ENCODE results near the gene PRKAA1.
"Not testable (repeated sequence)": the region's sequence is repeated elsewhere in the genome, so short reads cannot be mapped to it uniquely, and the experiment has no call there.

Gene PRKAA1

GRCh38 chr5:40733434-40733833 is 64.7 kb downstream of the PRKAA1 start:
- no peak for DNase-seq (ENCODE audit: low read depth in 2 of 2)

GRCh38 chr5:40722497-40722911 is 75.7 kb downstream of the PRKAA1 start:
- not testable (repeated sequence) for DNase-seq (ENCODE audit: low read depth in 2 of 2)

- no peak for DNase-seq (ENCODE audit: low read depth in 2 of 2)
These were observed 78.1 kb downstream of the PRKAA1 start for GRCh38 chr5:40720069-40720468.

- no peak for DNase-seq (ENCODE audit: low read depth in 2 of 2)
These were observed 80.9 kb downstream of the PRKAA1 start for GRCh38 chr5:40717281-40717680.

- DNase-seq (ENCODE audit: low read depth in 2 of 2), result no peak
These were observed 81.6 kb downstream of the PRKAA1 start for GRCh38 chr5:40716590-40716989.

GRCh38 chr5:40716000-40716399 is 82.2 kb downstream of the PRKAA1 start:
- DNase-seq (ENCODE audit: low read depth in 2 of 2), result no peak

GRCh38 chr5:40714001-40714400 is 84.2 kb downstream of the PRKAA1 start:
- no peak for DNase-seq (ENCODE audit: low read depth in 2 of 2)

GRCh38 chr5:40710575-40710974 is 87.6 kb downstream of the PRKAA1 start:
- DNase-seq (ENCODE audit: low read depth in 2 of 2), result not testable (repeated sequence)

Measured in stimulated activated CD8-positive, alpha-beta memory T cell treated with anti-CD3 and anti-CD28 coated beads, Interleukin-15, amount 100 ng/mL, for 48 hours (primary cell).